Vagina (tissue), 2 donors: ENCODE data around the gene CASP12.

ENCODE experiments used
- CTCF ChIP-seq, 3 experiments: fragments of 450-650 bp in 2 of 3; fragments of 200-600 bp in 1 of 3; sonication (generic) in 1 of 3; IDR thresholded peaks; one replicate each; pipeline ENCODE4 v1.5.1; 2017 to 2019; ENCODE audit warnings: antibody characterized with exemption in 3 of 3, mild to moderate bottlenecking in 2 of 3, moderate library complexity in 2 of 3
- POLR2A ChIP-seq, 2 donors: fragments of 450-650 bp; IDR thresholded peaks; one replicate each; pipeline ENCODE4 v1.6.1; 2017; ENCODE audit warnings: antibody characterized with exemption in 2 of 2, mild to moderate bottlenecking in 2 of 2, moderate library complexity in 2 of 2
- POLR2AphosphoS5 ChIP-seq, 2 donors: sonication (generic); formaldehyde crosslinking; IDR thresholded peaks; one replicate each; pipeline ENCODE4 v1.9.0; 2017; ENCODE audit warnings: antibody characterized with exemption in 2 of 2, mild to moderate bottlenecking in 2 of 2, low read depth in 1 of 2; ENCODE audit not compliant: insufficient read depth in 1 of 2

- no peak for TF ChIP-seq CTCF (IDR thresholded peaks at IDR 0.05)
- TF ChIP-seq POLR2AphosphoS5 (IDR thresholded peaks at IDR 0.05; ENCODE audit: insufficient read depth in 1 of 2, low read depth in 1 of 2), result no peak
- TF ChIP-seq POLR2A (IDR thresholded peaks at IDR 0.05), result no peak
These were observed 27.4 kb downstream of the CASP12 start for GRCh38 chr11:104870910-104871309.
